PFSK-1 (cell line): ENCODE measurements around the gene CTDSPL.

Experiments used
- FOXP2 ChIP-seq: optimal IDR thresholded peaks from 2 replicates; pipeline ENCODE3; 2011; ENCODE audit warnings: borderline replicate concordance, control low read depth, inconsistent platforms; ENCODE audit not compliant: insufficient read depth; ENCODE audit errors: extremely low read length, extremely low read depth
- POLR2AphosphoS5 ChIP-seq: IDR thresholded peaks from 2 replicates; pipeline ENCODE4 v1.6.1; 2012; ENCODE audit warnings: low read depth, mild to moderate bottlenecking, control low read depth, low read length, moderate library complexity
- REST ChIP-seq, 2 experiments: IDR thresholded peaks; 2 replicates each; pipeline versions ENCODE4 v1.6.1 to v1.8.0; 2011 to 2012; ENCODE audit warnings: low read depth in 2 of 2, low read length in 2 of 2, control low read depth in 1 of 2, inconsistent platforms in 1 of 2, mild to moderate bottlenecking in 1 of 2, moderate library complexity in 1 of 2; ENCODE audit not compliant: insufficient read depth in 1 of 2
- SIN3A ChIP-seq: IDR thresholded peaks from 2 replicates; pipeline ENCODE4 v1.6.1; 2012; ENCODE audit warnings: mild to moderate bottlenecking, low read length, moderate library complexity, borderline replicate concordance; ENCODE audit not compliant: insufficient read depth
- TAF1 ChIP-seq: IDR thresholded peaks from 2 replicates; pipeline ENCODE4 v1.6.1; 2012; ENCODE audit warnings: low read length, control low read depth, borderline replicate concordance; ENCODE audit not compliant: insufficient read depth

CTDSPL gene

DNA sequence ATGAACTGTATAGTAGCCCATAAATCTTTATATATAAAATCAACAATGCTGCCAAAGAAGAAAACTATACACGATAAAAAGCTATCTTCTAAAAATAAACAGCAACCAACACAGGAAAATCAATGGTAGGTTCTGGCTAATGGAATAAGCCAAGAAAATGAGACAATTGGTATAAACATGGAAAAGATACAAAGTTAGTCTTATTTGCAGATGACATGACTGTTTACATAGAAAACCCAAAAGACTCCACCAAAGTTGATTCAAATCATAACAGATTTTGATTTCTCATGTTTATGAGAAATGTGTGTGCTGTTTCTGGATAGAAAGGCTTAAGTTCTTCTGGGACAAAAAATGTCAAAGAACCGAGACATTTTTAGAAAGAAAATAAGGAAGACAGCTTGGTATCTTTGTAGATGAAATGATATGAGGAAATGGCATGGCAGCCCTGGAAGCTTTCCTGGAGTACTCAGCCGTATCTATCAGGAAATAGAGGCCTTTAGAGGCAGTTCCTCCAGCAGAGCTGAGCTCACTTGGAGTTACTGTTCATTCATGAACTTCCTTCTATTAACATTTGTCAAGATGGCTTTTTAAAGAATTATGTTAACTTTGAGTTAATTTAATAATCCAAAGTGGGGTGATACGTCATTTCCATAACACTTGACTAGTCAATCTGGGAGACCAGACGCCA lies 92.2 kb downstream of the CTDSPL start:
- no peak for TF ChIP-seq SIN3A
- no peak for TF ChIP-seq POLR2AphosphoS5
- TF ChIP-seq FOXP2, result no peak
- TF ChIP-seq REST (IDR thresholded peaks at IDR 0.05; ENCODE audit: insufficient read depth in 1 of 2, low read depth in 2 of 2, low read length in 2 of 2), result no peak

- TF ChIP-seq SIN3A (no peak), TAF1 (no peak), POLR2AphosphoS5 (no peak), REST (IDR thresholded peaks at IDR 0.05; ENCODE audit: insufficient read depth in 1 of 2, low read depth in 2 of 2, low read length in 2 of 2) (no peak), FOXP2 (no peak)
Measured at GRCh38 chr3:37954881-37955280, 93.2 kb downstream of the CTDSPL start.

- no peak for TF ChIP-seq SIN3A
- no peak for TF ChIP-seq REST (IDR thresholded peaks at IDR 0.05; ENCODE audit: insufficient read depth in 1 of 2, low read depth in 2 of 2, low read length in 2 of 2)
- no peak for TF ChIP-seq POLR2AphosphoS5
- TF ChIP-seq TAF1, result no peak
- TF ChIP-seq FOXP2, result no peak
Measured at GRCh38 chr3:37955918-37956707, 94.4 kb downstream of the CTDSPL start.

DNA sequence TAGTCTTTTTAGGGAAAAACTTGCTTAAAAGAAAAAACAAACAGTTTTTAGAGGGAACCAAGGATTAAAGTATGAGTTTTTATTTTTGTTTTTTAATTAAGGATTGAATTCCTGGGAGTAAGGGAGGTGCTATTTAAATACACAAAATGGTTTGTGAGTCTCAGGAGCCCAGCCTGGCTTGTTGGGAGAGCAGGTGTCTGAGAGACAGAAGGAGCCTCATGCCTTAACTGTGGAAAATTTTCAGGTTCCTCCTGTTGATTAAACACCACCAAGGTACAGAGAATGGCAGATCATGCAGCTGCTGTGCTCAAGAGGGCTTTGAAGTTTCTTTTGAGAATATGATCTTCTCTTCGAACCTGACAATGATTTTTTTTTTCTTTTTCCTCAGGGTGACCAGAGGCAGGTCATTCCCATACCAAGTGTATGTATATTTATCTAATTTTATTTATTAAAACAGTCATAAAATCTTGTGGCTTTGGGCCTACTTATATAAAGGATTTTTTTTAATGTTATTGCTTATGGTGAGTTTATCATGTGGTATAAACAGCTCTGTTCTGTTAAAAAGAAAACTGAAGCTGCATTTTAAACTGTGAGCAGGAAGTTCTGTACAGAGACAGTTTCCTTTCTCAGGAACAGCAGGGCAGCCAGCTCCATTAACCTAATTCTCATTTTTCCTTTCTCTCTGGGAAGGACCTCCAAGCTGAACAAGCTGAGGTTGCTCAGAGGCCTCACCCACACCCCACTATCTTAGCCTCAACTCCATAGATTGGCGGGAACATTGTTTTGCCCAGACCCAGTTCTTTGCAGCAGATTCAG lies 95.3 kb downstream of the CTDSPL start:
- TF ChIP-seq REST (IDR thresholded peaks at IDR 0.05; ENCODE audit: insufficient read depth in 1 of 2, low read depth in 2 of 2, low read length in 2 of 2), result no peak
- no peak for TF ChIP-seq POLR2AphosphoS5
- no peak for TF ChIP-seq FOXP2
- TF ChIP-seq TAF1, result no peak
- TF ChIP-seq SIN3A, result no peak
